Measurements from ENCODE around the gene ZNF90. TPM values are rescaled to one million over a fixed set of nuclear protein-coding genes. Genes with fewer than 3 reads are reported as not detected.

Gene ZNF90
- total RNA-seq, 4 donors from 2014 or later = 1.1 to 2.4 (median 2.1) TPM

GRCh38 chr19:20051841-20052768 lies 25.7 kb upstream of the ZNF90 start:
- TF ChIP-seq, protein P1, sequence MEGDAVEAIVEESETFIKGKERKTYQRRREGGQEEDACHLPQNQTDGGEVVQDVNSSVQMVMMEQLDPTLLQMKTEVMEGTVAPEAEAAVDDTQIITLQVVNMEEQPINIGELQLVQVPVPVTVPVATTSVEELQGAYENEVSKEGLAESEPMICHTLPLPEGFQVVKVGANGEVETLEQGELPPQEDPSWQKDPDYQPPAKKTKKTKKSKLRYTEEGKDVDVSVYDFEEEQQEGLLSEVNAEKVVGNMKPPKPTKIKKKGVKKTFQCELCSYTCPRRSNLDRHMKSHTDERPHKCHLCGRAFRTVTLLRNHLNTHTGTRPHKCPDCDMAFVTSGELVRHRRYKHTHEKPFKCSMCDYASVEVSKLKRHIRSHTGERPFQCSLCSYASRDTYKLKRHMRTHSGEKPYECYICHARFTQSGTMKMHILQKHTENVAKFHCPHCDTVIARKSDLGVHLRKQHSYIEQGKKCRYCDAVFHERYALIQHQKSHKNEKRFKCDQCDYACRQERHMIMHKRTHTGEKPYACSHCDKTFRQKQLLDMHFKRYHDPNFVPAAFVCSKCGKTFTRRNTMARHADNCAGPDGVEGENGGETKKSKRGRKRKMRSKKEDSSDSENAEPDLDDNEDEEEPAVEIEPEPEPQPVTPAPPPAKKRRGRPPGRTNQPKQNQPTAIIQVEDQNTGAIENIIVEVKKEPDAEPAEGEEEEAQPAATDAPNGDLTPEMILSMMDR (IDR thresholded peaks at IDR 0.05; ENCODE audit: low read depth) = no peak

DNA sequence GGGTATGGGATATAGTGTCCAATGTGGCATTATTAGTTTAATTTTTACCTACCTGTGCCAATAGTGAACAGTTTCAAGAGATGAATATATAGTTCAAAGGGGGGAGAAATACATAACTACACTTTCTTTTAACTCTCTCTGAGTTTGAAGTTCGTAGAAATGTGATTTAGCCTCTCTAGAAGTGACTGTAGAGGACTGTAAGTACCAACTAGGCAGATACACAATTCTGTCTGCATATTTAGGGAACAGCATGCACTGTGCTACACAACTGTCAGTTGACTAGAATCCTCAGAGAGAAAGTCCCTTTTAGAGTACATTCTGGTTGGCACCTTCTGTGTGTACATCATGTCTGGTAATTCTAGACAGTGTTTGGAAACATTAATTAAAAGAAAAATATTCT lies 17.5 kb upstream of the ZNF90 start:
- TF ChIP-seq, protein P1 (IDR thresholded peaks at IDR 0.05; ENCODE audit: low read depth) = no peak

- TF ChIP-seq, protein P1 (IDR thresholded peaks at IDR 0.05; ENCODE audit: low read depth) = no peak
Measured at GRCh38 chr19:20066861-20067260, 10.9 kb upstream of the ZNF90 start.

DNA sequence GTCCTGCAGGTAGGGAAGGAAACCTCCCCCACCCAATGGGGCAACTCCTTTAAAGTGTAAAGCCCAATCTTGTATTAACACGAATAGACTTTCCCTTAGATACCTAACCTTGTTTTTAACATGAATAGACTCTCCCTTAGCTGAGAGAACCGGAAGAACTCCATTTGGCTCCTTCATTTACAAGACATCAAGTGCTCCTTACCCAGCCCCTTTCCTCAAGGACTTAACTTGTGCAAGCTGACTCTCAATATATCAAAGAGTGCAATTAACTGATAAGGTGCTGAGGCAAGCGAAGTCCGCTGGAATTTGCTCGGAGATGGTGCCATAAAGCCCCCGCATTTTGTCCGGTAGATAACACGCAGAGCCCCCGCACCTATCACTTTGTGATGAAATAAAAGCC lies 9.9 kb upstream of the ZNF90 start:
- TF ChIP-seq, protein P1 (IDR thresholded peaks at IDR 0.05; ENCODE audit: low read depth) = no peak

GRCh38 chr19:20070691-20071090 lies 7.1 kb upstream of the ZNF90 start:
- TF ChIP-seq, protein P1 (IDR thresholded peaks at IDR 0.05; ENCODE audit: low read depth) = no peak

DNA sequence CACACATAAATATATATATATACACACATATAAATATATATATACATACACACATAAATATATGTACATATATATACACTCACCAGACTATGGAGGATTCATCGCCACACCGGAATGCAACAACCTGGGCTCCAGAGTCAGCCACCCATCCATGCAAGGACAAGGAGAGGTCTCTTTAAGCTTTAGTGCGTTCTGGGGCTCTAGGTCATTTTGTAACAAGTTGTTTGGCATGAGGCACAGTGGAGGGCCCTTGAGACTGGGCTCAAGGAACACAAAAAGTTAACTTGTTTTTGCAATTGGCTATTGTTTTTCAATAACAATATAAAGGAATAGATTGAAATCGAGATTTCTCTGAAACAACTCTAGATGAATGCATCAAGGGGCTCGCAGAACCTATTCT lies 4.9 kb upstream of the ZNF90 start:
- TF ChIP-seq, protein P1 (IDR thresholded peaks at IDR 0.05; ENCODE audit: low read depth) = no peak

DNA sequence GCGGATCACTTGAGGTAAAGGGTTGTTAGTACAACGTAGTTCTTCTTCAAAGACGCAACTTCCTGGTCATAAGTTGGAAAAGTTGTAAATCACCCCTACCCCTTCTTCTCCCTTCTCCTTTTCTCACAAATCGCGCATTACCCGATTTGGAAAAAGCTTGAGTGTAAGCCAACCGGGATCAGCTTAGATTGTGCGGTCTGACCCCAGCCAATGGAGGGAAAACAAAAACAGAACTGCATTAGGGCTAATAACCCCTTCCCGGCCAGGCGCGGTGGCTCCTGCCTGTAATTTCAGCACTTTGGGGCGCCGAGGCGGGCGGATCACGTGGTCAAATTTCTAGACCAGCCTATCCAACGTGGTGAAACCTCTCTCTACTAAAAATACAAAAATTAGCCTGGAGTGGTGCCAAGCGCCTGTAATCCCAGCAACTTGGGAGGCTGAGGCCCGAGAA lies 806 bp downstream of the ZNF90 start:
- TF ChIP-seq, protein P1 (IDR thresholded peaks at IDR 0.05; ENCODE audit: low read depth) = no peak

All from subcutaneous adipose tissue (tissue), 4 donors.